Stimulated activated CD4-positive, alpha-beta T cell treated with anti-CD3 and anti-CD28 coated beads, Interleukin-1b, Interleukin-23, amount 100 ng/mL, for 24 hours (primary cell): ENCODE data around the gene NPAS3.

Source experiments
- DNase-seq, 4 experiments: peaks; one replicate each; pipeline ENCODE4 v3.0.0-alpha.2; 2020; ENCODE audit warnings: low read depth in 4 of 4, low spot score in 1 of 4

The NPAS3 gene

GRCh38 chr14:33774723-33775470 is 836.2 kb downstream of the NPAS3 start:
- DNase-seq: no peak

GRCh38 chr14:33776871-33777270 is 838.2 kb downstream of the NPAS3 start:
- no peak for DNase-seq

GRCh38 chr14:33777681-33778080 is 839.0 kb downstream of the NPAS3 start:
- DNase-seq: no peak

- no peak for DNase-seq
Measured at GRCh38 chr14:33780035-33780434, 841.4 kb downstream of the NPAS3 start.

- DNase-seq: no peak
Measured at GRCh38 chr14:33781236-33781635, 842.6 kb downstream of the NPAS3 start.

- DNase-seq: no peak
Measured at GRCh38 chr14:33782923-33783322, 844.2 kb downstream of the NPAS3 start.

GRCh38 chr14:33786091-33786825 is 847.6 kb downstream of the NPAS3 start:
- no peak for DNase-seq

- DNase-seq: no peak
Measured at GRCh38 chr14:33788161-33788560, 849.5 kb downstream of the NPAS3 start.

GRCh38 chr14:33790996-33791395 is 852.3 kb downstream of the NPAS3 start:
- no peak for DNase-seq

GRCh38 chr14:33792009-33792719 is 853.5 kb downstream of the NPAS3 start:
- no peak for DNase-seq

GRCh38 chr14:33792720-33793368 is 854.2 kb downstream of the NPAS3 start:
- peak; percentile 37 to 66 (median 56) for DNase-seq

- no peak for DNase-seq
Measured at GRCh38 chr14:33793398-33794110, 854.9 kb downstream of the NPAS3 start.

- DNase-seq: no peak
Measured at GRCh38 chr14:33794791-33795305, 856.2 kb downstream of the NPAS3 start.

GRCh38 chr14:33796356-33796755 is 857.7 kb downstream of the NPAS3 start:
- no peak for DNase-seq

GRCh38 chr14:33799705-33800570 is 861.3 kb downstream of the NPAS3 start:
- DNase-seq: no peak

- no peak for DNase-seq
Measured at GRCh38 chr14:33800735-33801163, 862.1 kb downstream of the NPAS3 start.

GRCh38 chr14:33802737-33803136 is 864.1 kb downstream of the NPAS3 start:
- DNase-seq: no peak

GRCh38 chr14:33805593-33805992 is 866.9 kb downstream of the NPAS3 start:
- DNase-seq: no peak

- DNase-seq: no peak
Measured at GRCh38 chr14:33806905-33807304, 868.2 kb downstream of the NPAS3 start.

- no peak for DNase-seq
Measured at GRCh38 chr14:33808187-33808586, 869.5 kb downstream of the NPAS3 start.
